ENCODE results near the gene HYKK.
"Not testable (repeated sequence)": the region's sequence is repeated elsewhere in the genome, so short reads cannot be mapped to it uniquely, and the experiment has no call there.

Gene HYKK

GRCh38 chr15:78509726-78510312, 2.4 kb downstream of the HYKK start:
- H3K4me2 ChIP-seq (ENCODE audit: low read length): no peak overlapping the region
- peaks cover 17% of the 10 kb centered on the region for H3K27me3 ChIP-seq (ENCODE audit: low read depth, low read length)

GRCh38 chr15:78520035-78520434, 12.7 kb downstream of the HYKK start:
- not testable (repeated sequence) for H3K36me3 ChIP-seq (replicated peaks; ENCODE audit: low read depth, low read length)

More at GRCh38 chr15:78509726-78510312, 2.4 kb downstream of the HYKK start:
- Histone ChIP-seq H3K36me3 (replicated peaks; ENCODE audit: low read depth, low read length) (no peaks in the 10 kb centered on the region), H3K4me1 (ENCODE audit: low read length) (peaks cover 8% of the 10 kb centered on the region), H3K9me3 (ENCODE audit: insufficient read depth, low read length) (no peaks in the 10 kb centered on the region), H3K79me2 (ENCODE audit: low read length) (no peaks in the 10 kb centered on the region), H2AFZ (ENCODE audit: low read depth, low read length) (no peak overlapping the region), H3K4me3 (ENCODE audit: low read length) (no peak overlapping the region), H3K9ac (ENCODE audit: low read length) (no peak overlapping the region), H3K27ac (ENCODE audit: low read length) (no peak overlapping the region), H4K20me1 (ENCODE audit: insufficient read depth, low read length) (no peaks in the 10 kb centered on the region)
- no peak for TF ChIP-seq EZH2phosphoT487 (IDR thresholded peaks at IDR 0.05; ENCODE audit: low read depth)
- no peak for TF ChIP-seq CTCF (IDR thresholded peaks at IDR 0.05; ENCODE audit: low read depth, low read length)

GRCh38 chr15:78524230-78524629, 16.9 kb downstream of the HYKK start:
- Histone ChIP-seq H3K36me3 (replicated peaks; ENCODE audit: low read depth, low read length) (no peaks in the 10 kb centered on the region), H3K9me3 (ENCODE audit: insufficient read depth, low read length) (peaks cover 4% of the 10 kb centered on the region; the same call in 1 of the 2 replicates), H3K79me2 (ENCODE audit: low read length) (no peaks in the 10 kb centered on the region), H4K20me1 (ENCODE audit: insufficient read depth, low read length) (no peaks in the 10 kb centered on the region), H3K4me1 (ENCODE audit: low read length) (peaks cover 13% of the 10 kb centered on the region), H3K4me3 (ENCODE audit: low read length) (no peak overlapping the region), H2AFZ (ENCODE audit: low read depth, low read length) (no peak overlapping the region), H3K4me2 (ENCODE audit: low read length) (no peak overlapping the region), H3K9ac (ENCODE audit: low read length) (no peak overlapping the region), H3K27me3 (ENCODE audit: low read depth, low read length) (no peaks in the 10 kb centered on the region), H3K27ac (ENCODE audit: low read length) (no peak overlapping the region)
- TF ChIP-seq EZH2phosphoT487 (IDR thresholded peaks at IDR 0.05; ENCODE audit: low read depth) (no peak), CTCF (IDR thresholded peaks at IDR 0.05; ENCODE audit: low read depth, low read length) (no peak)

More at GRCh38 chr15:78520035-78520434, 12.7 kb downstream of the HYKK start:
- not testable (repeated sequence) for H3K4me3 ChIP-seq (ENCODE audit: low read length); H3K4me1 ChIP-seq (ENCODE audit: low read length); H3K27me3 ChIP-seq (ENCODE audit: low read depth, low read length); H2AFZ ChIP-seq (ENCODE audit: low read depth, low read length); H3K9ac ChIP-seq (ENCODE audit: low read length); H3K79me2 ChIP-seq (ENCODE audit: low read length); H3K9me3 ChIP-seq (ENCODE audit: insufficient read depth, low read length); H4K20me1 ChIP-seq (ENCODE audit: insufficient read depth, low read length); H3K27ac ChIP-seq (ENCODE audit: low read length); H3K4me2 ChIP-seq (ENCODE audit: low read length)

GRCh38 chr15:78527325-78527724, 19.9 kb downstream of the HYKK start:
- no peaks in the 10 kb centered on the region for H3K36me3 ChIP-seq (replicated peaks; ENCODE audit: low read depth, low read length)
- peaks cover 4% of the 10 kb centered on the region; the same call in 1 of the 2 replicates for H3K9me3 ChIP-seq (ENCODE audit: insufficient read depth, low read length)
- no peak overlapping the region for H3K27ac ChIP-seq (ENCODE audit: low read length)
- peak overlapping the region; percentile 23; the same call in 1 of the 2 replicates for H3K9ac ChIP-seq (ENCODE audit: low read length)
- TF ChIP-seq EZH2phosphoT487 (IDR thresholded peaks at IDR 0.05; ENCODE audit: low read depth): no peak
- no peak for TF ChIP-seq CTCF (IDR thresholded peaks at IDR 0.05; ENCODE audit: low read depth, low read length)
- H3K4me1 ChIP-seq (ENCODE audit: low read length): peaks cover 9% of the 10 kb centered on the region
- no peaks in the 10 kb centered on the region for H3K27me3 ChIP-seq (ENCODE audit: low read depth, low read length)
- H3K4me3 ChIP-seq (ENCODE audit: low read length): peak overlapping the region; percentile 71
- H4K20me1 ChIP-seq (ENCODE audit: insufficient read depth, low read length): no peaks in the 10 kb centered on the region
- H3K79me2 ChIP-seq (ENCODE audit: low read length): no peaks in the 10 kb centered on the region
- peak overlapping the region; percentile 76 for H3K4me2 ChIP-seq (ENCODE audit: low read length)
- H2AFZ ChIP-seq (ENCODE audit: low read depth, low read length): peak overlapping the region; percentile 30; the same call in 1 of the 2 replicates
